Lung (tissue), 12 donors: ENCODE measurements around the gene WTAP. TPM values are rescaled to one million over a fixed set of nuclear protein-coding genes. Genes with fewer than 3 reads are reported as not detected.

Experiments used
- ATAC-seq: fragments of 200-7000 bp; cut with Tn5 transposase; one replicate; pipeline ENCODE4 v1.9.1; 2020; ENCODE audit warnings: moderate number of reproducible peaks; ENCODE audit not compliant: insufficient read depth, low FRiP score
- DNase-seq, 3 donors: peaks; one replicate each; pipeline ENCODE4 v3.0.0-alpha.2; 2013 to 2017
- H3K27ac ChIP-seq, 2 donors: one replicate each; pipeline ENCODE4 v1.5.1; 2013; ENCODE audit warnings: mild to moderate bottlenecking in 2 of 2, moderate library complexity in 2 of 2, control low read depth in 1 of 2, inconsistent platforms in 1 of 2, low read depth in 1 of 2, low read length in 1 of 2
- H3K27me3 ChIP-seq, 3 donors: one replicate each; pipeline ENCODE4 v1.5.1; 2013; ENCODE audit warnings: low read length in 2 of 3; ENCODE audit not compliant: control insufficient read depth in 3 of 3, insufficient read depth in 3 of 3
- H3K36me3 ChIP-seq, 4 donors: one replicate each; pipeline ENCODE4 v1.5.1; 2013; ENCODE audit warnings: low read length in 4 of 4, mild to moderate bottlenecking in 1 of 4, moderate library complexity in 1 of 4; ENCODE audit not compliant: control insufficient read depth in 4 of 4, insufficient read depth in 4 of 4
- H3K4me1 ChIP-seq, 5 donors: one replicate each; pipeline ENCODE4 v1.5.1; 2013; ENCODE audit warnings: low read length in 5 of 5, mild to moderate bottlenecking in 2 of 5, moderate library complexity in 1 of 5; ENCODE audit not compliant: control insufficient read depth in 5 of 5, insufficient read depth in 5 of 5
- H3K4me3 ChIP-seq: one replicate; pipeline ENCODE4 v1.5.1; 2013; ENCODE audit warnings: mild to moderate bottlenecking, control low read depth, moderate library complexity
- H3K9ac ChIP-seq, 2 donors: one replicate each; pipeline ENCODE4 v1.5.1; 2013; ENCODE audit warnings: low read length in 2 of 2, control low read depth in 1 of 2; ENCODE audit not compliant: insufficient read depth in 1 of 2
- H3K9me3 ChIP-seq, 4 donors: one replicate each; pipeline ENCODE4 v1.5.1; 2013; ENCODE audit warnings: low read length in 3 of 4, mild to moderate bottlenecking in 1 of 4, moderate library complexity in 1 of 4; ENCODE audit not compliant: control insufficient read depth in 4 of 4, insufficient read depth in 3 of 4
- CTCF ChIP-seq: IDR thresholded peaks from 2 replicates; pipeline ENCODE4 v1.5.1; 2012; ENCODE audit warnings: mild to moderate bottlenecking; ENCODE audit errors: control extremely low read depth, extremely low read depth
- WGBS, 2 donors: extraction: QIAGEN DNeasy Blood & Tissue Kit; methylation state at CpG; one replicate each; pipeline ENCODE4 v1.1.7; 2013; 5-methylcytosine and 5-hydroxymethylcytosine counted together
- polyA plus RNA-seq, 2 donors: library from polyadenylated mRNA; stranded (reverse); fragments of 200-250 nt; gene quantifications; one replicate each; pipeline ENCODE4 v1.2.1, GENCODE V29; 2013
- total RNA-seq, 2 donors: library from RNA; depleted of rRNA in 1 of 2; stranded (reverse); fragments of >200 nt in 1 of 2; gene quantifications; one replicate each; pipeline ENCODE4 v1.2.1, GENCODE V29; 2014 to 2021
- donor health status: control.
- donor health status: control.
- donor health status: Bipolar disorder and iron deficiency.
- donor health status: healthy.
- donor health status: DM: yes; HTN: yes; CAD: no.

The WTAP gene
- total and polyA plus RNA-seq, 4 donors: 70.8 to 145 (median 113) TPM

- 90% methylated on average over 2 of the region's 2 CpGs for WGBS, 2 donors
- Histone ChIP-seq H3K36me3 (peaks cover 23 to 50% (median 31%) of the 10 kb centered on the region in 4 donors), H3K27ac (no peak overlapping the region)
Observed at GRCh38 chr6:159754401-159754800, 27.1 kb downstream of the WTAP start.

GRCh38 chr6:159754959-159755914 lies 27.9 kb downstream of the WTAP start:
- no peak overlapping the region for H3K27ac ChIP-seq
- ATAC-seq: no peak
- DNase-seq: peak in 1 of 3 donors; percentile 13

More at GRCh38 chr6:159754401-159754800, 27.1 kb downstream of the WTAP start:
- Histone ChIP-seq H3K9ac (no peak overlapping the region), H3K4me3 (no peak overlapping the region), H3K9me3 (no peaks in the 10 kb centered on the region), H3K27me3 (no peaks in the 10 kb centered on the region), H3K4me1 (no peaks in the 10 kb centered on the region)
- DNase-seq (no peak), ATAC-seq (no peak)
- no peak for TF ChIP-seq CTCF

GRCh38 chr6:159756508-159756907 lies 29.2 kb downstream of the WTAP start:
- TF ChIP-seq CTCF: no peak
- peaks cover 0 to 8% (median 5%) of the 10 kb centered on the region in 5 donors for H3K4me1 ChIP-seq
- WGBS, 2 donors: 74 to 91% methylated on average over 4 of the region's 4 CpGs
- H3K27me3 ChIP-seq: no peaks in the 10 kb centered on the region
- H3K9me3 ChIP-seq: no peaks in the 10 kb centered on the region
- no peak for ATAC-seq
- no peak for DNase-seq
- no peak overlapping the region for H3K4me3 ChIP-seq
- H3K9ac ChIP-seq: no peak overlapping the region
- H3K27ac ChIP-seq: no peak overlapping the region
- peaks cover 20 to 45% (median 29%) of the 10 kb centered on the region in 4 donors for H3K36me3 ChIP-seq

More at GRCh38 chr6:159754959-159755914, 27.9 kb downstream of the WTAP start:
- Histone ChIP-seq H3K4me1 (no peaks in the 10 kb centered on the region), H3K9ac (no peak overlapping the region), H3K9me3 (no peaks in the 10 kb centered on the region), H3K36me3 (peaks cover 23 to 48% (median 31%) of the 10 kb centered on the region in 4 donors), H3K4me3 (no peak overlapping the region), H3K27me3 (no peaks in the 10 kb centered on the region)
- WGBS, 2 donors: 81 to 85% methylated on average over 15 of the region's 15 CpGs
- TF ChIP-seq CTCF: no peak
